CD4-positive, alpha-beta memory T cell (primary cell): ENCODE results near the gene CAMTA1. TPM values are rescaled to one million over a fixed set of nuclear protein-coding genes. Genes with fewer than 3 reads are reported as not detected.

ENCODE experiments used
- CTCF ChIA-PET: fragments of 350-600 bp; sonication (Branson Sonifier 250); formaldehyde crosslinking; loops from one replicate; lab custom pipeline; 2021; ENCODE audit warnings: inconsistent platforms; ENCODE audit not compliant: partially characterized antibody; lab: Charles Lee
- POLR2A ChIA-PET: fragments of 350-600 bp; sonication (Branson Sonifier 250); formaldehyde crosslinking; loops from one replicate; lab custom pipeline; 2021; ENCODE audit not compliant: partially characterized antibody; lab: Charles Lee
- DNase-seq, 5 donors: peaks; one replicate each; pipeline versions ENCODE4 v3.0.0 to v3.0.0-alpha.2; 2020 to 2022; ENCODE audit warnings: mixed read lengths in 1 of 5
- H3K27ac ChIP-seq: one replicate; pipeline ENCODE4 v1.7.0; 2013; ENCODE audit warnings: low read depth, low read length
- H3K27me3 ChIP-seq: 2 replicates; pipeline ENCODE4 v1.7.0; 2013; ENCODE audit warnings: mild to moderate bottlenecking, low read length, moderate library complexity; ENCODE audit not compliant: insufficient read depth
- H3K36me3 ChIP-seq: 2 replicates; pipeline ENCODE4 v1.7.0; 2013; ENCODE audit warnings: mild to moderate bottlenecking, low read length, moderate library complexity; ENCODE audit not compliant: insufficient read depth
- H3K4me1 ChIP-seq: 2 replicates; pipeline ENCODE4 v1.7.0; 2013; ENCODE audit warnings: mild to moderate bottlenecking, low read length, moderate library complexity; ENCODE audit not compliant: insufficient read depth
- H3K4me3 ChIP-seq, 2 donors: one replicate each; pipeline ENCODE4 v1.7.0; 2013; ENCODE audit warnings: low read length in 2 of 2, mild to moderate bottlenecking in 1 of 2
- H3K9me3 ChIP-seq, 2 donors: one replicate each; pipeline ENCODE4 v1.7.0; 2013; ENCODE audit warnings: low read length in 2 of 2, control low read depth in 1 of 2; ENCODE audit not compliant: control insufficient read depth in 1 of 2
- H3K27ac Mint-ChIP-seq, 7 donors: one replicate each; pipeline ENCODE4 v1.8.0; 2020 to 2021; ENCODE audit warnings: mixed read lengths in 7 of 7, mild to moderate bottlenecking in 6 of 7, inconsistent platforms in 3 of 7, moderate library complexity in 3 of 7
- H3K27me3 Mint-ChIP-seq, 2 donors: one replicate each; pipeline ENCODE4 v1.8.0; 2020 to 2021; ENCODE audit warnings: mixed read lengths in 2 of 2
- H3K36me3 Mint-ChIP-seq, 2 donors: one replicate each; pipeline ENCODE4 v1.8.0; 2020 to 2021; ENCODE audit warnings: mixed read lengths in 2 of 2, inconsistent platforms in 1 of 2, mild to moderate bottlenecking in 1 of 2
- H3K4me1 Mint-ChIP-seq, 4 donors: one replicate each; pipeline ENCODE4 v1.8.0; 2020 to 2021; ENCODE audit warnings: mixed read lengths in 4 of 4, mild to moderate bottlenecking in 1 of 4
- H3K4me3 Mint-ChIP-seq, 8 donors: one replicate each; pipeline ENCODE4 v1.8.0; 2020 to 2021; ENCODE audit warnings: mixed read lengths in 8 of 8, mild to moderate bottlenecking in 7 of 8, moderate library complexity in 6 of 8, inconsistent platforms in 3 of 8
- H3K9me3 Mint-ChIP-seq, 8 donors: one replicate each; pipeline ENCODE4 v1.8.0; 2020 to 2021; ENCODE audit warnings: mixed read lengths in 8 of 8, mild to moderate bottlenecking in 5 of 8, inconsistent platforms in 3 of 8, moderate library complexity in 1 of 8
- intact Hi-C: fragments of 100-400 bp; cut with micrococcal nuclease; formaldehyde crosslinking; loops from one replicate; pipeline ENCODE4 v1.15.1; 2023
- polyA plus RNA-seq, 2 donors: library from polyadenylated mRNA; unstranded; fragments of 300-500 nt; fragmentation: Illumina TruSeq; gene quantifications; one replicate each; pipeline ENCODE4 v1.2.3, GENCODE V29; 2021
- total RNA-seq, 2 experiments: library from RNA; stranded (reverse); gene quantifications; one replicate each; pipeline ENCODE4 v1.2.3, GENCODE V29; 2021

CAMTA1 gene
- total and polyA plus RNA-seq, 4 experiments from 2014 or later: 39.1 to 118 (median 59.9) TPM

GRCh38 chr1:6750490-6750889 is 34.8 kb upstream of the CAMTA1 start:
- Mint-ChIP-seq H3K36me3 (no peaks in the 10 kb centered on the region), H3K27ac (no peak overlapping the region), H3K4me3 (no peak overlapping the region), H3K27me3 (peaks cover 26 to 33% of the 10 kb centered on the region in 2 donors), H3K4me1 (no peaks in the 10 kb centered on the region), H3K9me3 (no peaks in the 10 kb centered on the region)
- H3K27me3 ChIP-seq: no peaks in the 10 kb centered on the region
- no peaks in the 10 kb centered on the region for H3K9me3 ChIP-seq
- DNase-seq: no peak
- no peaks in the 10 kb centered on the region for H3K36me3 ChIP-seq
- CTCF ChIA-PET: no interaction called here
- H3K27ac ChIP-seq: no peak overlapping the region
- H3K4me3 ChIP-seq: no peak overlapping the region
- POLR2A ChIA-PET: interaction anchor here (0.7 kb wide), 1 partner anchor 7 kb away, joined by 3 read pairs; no protein-coding TSS in a partner anchor
- intact Hi-C loops: no loop called here
- no peaks in the 10 kb centered on the region for H3K4me1 ChIP-seq

GRCh38 chr1:6753320-6754140 is 31.7 kb upstream of the CAMTA1 start:
- no peak for DNase-seq
- Histone ChIP-seq H3K9me3 (no peaks in the 10 kb centered on the region), H3K36me3 (no peaks in the 10 kb centered on the region), H3K4me1 (no peaks in the 10 kb centered on the region), H3K27ac (no peak overlapping the region), H3K27me3 (no peaks in the 10 kb centered on the region), H3K4me3 (no peak overlapping the region)
- Mint-ChIP-seq H3K4me1 (no peaks in the 10 kb centered on the region), H3K4me3 (no peak overlapping the region), H3K9me3 (no peaks in the 10 kb centered on the region), H3K27me3 (peaks cover 23 to 28% of the 10 kb centered on the region in 2 donors), H3K27ac (no peak overlapping the region), H3K36me3 (no peaks in the 10 kb centered on the region)
- intact Hi-C loops: no loop called here
- ChIA-PET POLR2A (no interaction called here), CTCF (no interaction called here)

- Histone ChIP-seq H3K27ac (no peak overlapping the region), H3K4me1 (no peaks in the 10 kb centered on the region), H3K36me3 (no peaks in the 10 kb centered on the region), H3K27me3 (no peaks in the 10 kb centered on the region), H3K4me3 (no peak overlapping the region), H3K9me3 (no peaks in the 10 kb centered on the region)
- Mint-ChIP-seq H3K9me3 (no peaks in the 10 kb centered on the region), H3K36me3 (no peaks in the 10 kb centered on the region), H3K4me1 (no peaks in the 10 kb centered on the region), H3K4me3 (no peak overlapping the region), H3K27ac (no peak overlapping the region), H3K27me3 (peaks cover 15 to 19% of the 10 kb centered on the region in 2 donors)
- ChIA-PET POLR2A (no interaction called here), CTCF (no interaction called here)
- intact Hi-C loops: no loop called here
- DNase-seq: no peak
These were observed 28.8 kb upstream of the CAMTA1 start for GRCh38 chr1:6756457-6756856.

GRCh38 chr1:6757719-6758435 is 27.4 kb upstream of the CAMTA1 start:
- intact Hi-C loops: no loop called here
- Mint-ChIP-seq H3K9me3 (no peaks in the 10 kb centered on the region), H3K36me3 (no peaks in the 10 kb centered on the region), H3K27ac (no peak overlapping the region), H3K4me1 (no peaks in the 10 kb centered on the region), H3K4me3 (no peak overlapping the region), H3K27me3 (peaks cover 17% of the 10 kb centered on the region in 2 donors)
- H3K9me3 ChIP-seq: no peaks in the 10 kb centered on the region
- ChIA-PET CTCF (no interaction called here), POLR2A (interaction anchor here (0.5 kb wide), 1 partner anchor 26 kb away, joined by 4 read pairs; no protein-coding TSS in a partner anchor)
- H3K4me3 ChIP-seq: no peak overlapping the region
- no peaks in the 10 kb centered on the region for H3K36me3 ChIP-seq
- no peaks in the 10 kb centered on the region for H3K4me1 ChIP-seq
- H3K27ac ChIP-seq: no peak overlapping the region
- DNase-seq: no peak
- no peaks in the 10 kb centered on the region for H3K27me3 ChIP-seq

GRCh38 chr1:6761196-6761737 is 24.0 kb upstream of the CAMTA1 start:
- H3K36me3 ChIP-seq: no peaks in the 10 kb centered on the region
- intact Hi-C loops: no loop called here
- POLR2A ChIA-PET: no interaction called here
- peaks cover 10 to 11% of the 10 kb centered on the region in 2 donors for H3K27me3 Mint-ChIP-seq
- no peaks in the 10 kb centered on the region for H3K9me3 Mint-ChIP-seq
- CTCF ChIA-PET: interaction anchor here (1.3 kb wide), 1 partner anchor 42 kb away, joined by 3 read pairs; no protein-coding TSS in a partner anchor
- H3K27me3 ChIP-seq: no peaks in the 10 kb centered on the region
- no peak overlapping the region for H3K4me3 ChIP-seq
- H3K27ac ChIP-seq: no peak overlapping the region
- H3K4me3 Mint-ChIP-seq: no peak overlapping the region
- no peaks in the 10 kb centered on the region for H3K4me1 Mint-ChIP-seq
- no peaks in the 10 kb centered on the region for H3K4me1 ChIP-seq
- DNase-seq: no peak
- H3K9me3 ChIP-seq: no peaks in the 10 kb centered on the region
- H3K36me3 Mint-ChIP-seq: no peaks in the 10 kb centered on the region
- no peak overlapping the region for H3K27ac Mint-ChIP-seq

- DNase-seq: no peak
- no peaks in the 10 kb centered on the region for H3K9me3 ChIP-seq
- CTCF ChIA-PET: no interaction called here
- peaks cover 9 to 11% of the 10 kb centered on the region in 2 donors for H3K27me3 Mint-ChIP-seq
- POLR2A ChIA-PET: interaction anchor here (0.8 kb wide), 1 partner anchor 23 kb away, joined by 3 read pairs; no protein-coding TSS in a partner anchor
- no peaks in the 10 kb centered on the region for H3K4me1 ChIP-seq
- no peaks in the 10 kb centered on the region for H3K27me3 ChIP-seq
- no peak overlapping the region for H3K4me3 ChIP-seq
- H3K27ac ChIP-seq: no peak overlapping the region
- H3K27ac Mint-ChIP-seq: no peak overlapping the region
- no peaks in the 10 kb centered on the region for H3K36me3 ChIP-seq
- no peaks in the 10 kb centered on the region for H3K36me3 Mint-ChIP-seq
- no peaks in the 10 kb centered on the region for H3K4me1 Mint-ChIP-seq
- intact Hi-C loops: no loop called here
- H3K4me3 Mint-ChIP-seq: no peak overlapping the region
- H3K9me3 Mint-ChIP-seq: no peaks in the 10 kb centered on the region
These were observed 23.2 kb upstream of the CAMTA1 start for GRCh38 chr1:6762060-6762459.

GRCh38 chr1:6770751-6771440 is 14.4 kb upstream of the CAMTA1 start:
- Histone ChIP-seq H3K9me3 (no peaks in the 10 kb centered on the region), H3K4me1 (no peaks in the 10 kb centered on the region), H3K27ac (no peak overlapping the region), H3K4me3 (no peak overlapping the region), H3K36me3 (no peaks in the 10 kb centered on the region), H3K27me3 (no peaks in the 10 kb centered on the region)
- Mint-ChIP-seq H3K27me3 (peaks cover 8 to 14% of the 10 kb centered on the region in 2 donors), H3K4me3 (no peak overlapping the region), H3K4me1 (no peaks in the 10 kb centered on the region), H3K27ac (no peak overlapping the region), H3K36me3 (no peaks in the 10 kb centered on the region), H3K9me3 (no peaks in the 10 kb centered on the region)
- POLR2A ChIA-PET: no interaction called here
- intact Hi-C loops: no loop called here
- no peak for DNase-seq
- CTCF ChIA-PET: no interaction called here
